HG03045 (cell line): ENCODE results near the gene TDRD7.

Experiments
- ATAC-seq: cut with Tn5 transposase; IDR thresholded peaks from one replicate; pipeline ENCODE4 v1.9.1; 2021; ENCODE audit warnings: mild to moderate bottlenecking, moderate library complexity; ENCODE audit not compliant: unreplicated experiment

The TDRD7 gene

GRCh38 chr9:97411789-97412625 is at the start of gene TDRD7:
TSS of gene TDRD7 (plus strand) at chr9:97412096. CDS start at chr9:97428466, 16,370 bp downstream.
- ATAC-seq, result peak; percentile 86

GRCh38 chr9:97362777-97363545 is 48.9 kb upstream of the TDRD7 start:
- ATAC-seq, result no peak

GRCh38 chr9:97363661-97364299 is 48.1 kb upstream of the TDRD7 start:
- no peak for ATAC-seq

- ATAC-seq, result no peak
Observed at GRCh38 chr9:97364769-97365490, 47.0 kb upstream of the TDRD7 start.

GRCh38 chr9:97365634-97366033 is 46.3 kb upstream of the TDRD7 start:
- no peak for ATAC-seq

- ATAC-seq, result no peak
Observed at GRCh38 chr9:97366476-97366875, 45.4 kb upstream of the TDRD7 start.

GRCh38 chr9:97366889-97367288 is 45.0 kb upstream of the TDRD7 start:
- ATAC-seq, result no peak

GRCh38 chr9:97367729-97368128 is 44.2 kb upstream of the TDRD7 start:
- no peak for ATAC-seq

- no peak for ATAC-seq
Observed at GRCh38 chr9:97368964-97369363, 42.9 kb upstream of the TDRD7 start.

- no peak for ATAC-seq
Observed at GRCh38 chr9:97372580-97372979, 39.3 kb upstream of the TDRD7 start.

- no peak for ATAC-seq
Observed at GRCh38 chr9:97373331-97373730, 38.6 kb upstream of the TDRD7 start.

- no peak for ATAC-seq
Observed at GRCh38 chr9:97374811-97375210, 37.1 kb upstream of the TDRD7 start.

- ATAC-seq, result no peak
Observed at GRCh38 chr9:97376902-97377301, 35.0 kb upstream of the TDRD7 start.

GRCh38 chr9:97382099-97382718 is 29.7 kb upstream of the TDRD7 start:
- ATAC-seq, result no peak

- no peak for ATAC-seq
Observed at GRCh38 chr9:97384406-97385262, 27.3 kb upstream of the TDRD7 start.

- ATAC-seq, result no peak
Observed at GRCh38 chr9:97385626-97386264, 26.2 kb upstream of the TDRD7 start.

GRCh38 chr9:97386265-97386633 is 25.6 kb upstream of the TDRD7 start:
- ATAC-seq, result no peak

- ATAC-seq, result peak; percentile 33
Observed at GRCh38 chr9:97386733-97387503, 25.0 kb upstream of the TDRD7 start.
